GM18867 (cell line): Measurements from ENCODE around the gene THSD7A.

Experiments used
- ATAC-seq: cut with Tn5 transposase; IDR thresholded peaks from one replicate; pipeline ENCODE4 v1.9.1; 2021; ENCODE audit warnings: mild to moderate bottlenecking, moderate library complexity; ENCODE audit not compliant: unreplicated experiment

Gene THSD7A

DNA sequence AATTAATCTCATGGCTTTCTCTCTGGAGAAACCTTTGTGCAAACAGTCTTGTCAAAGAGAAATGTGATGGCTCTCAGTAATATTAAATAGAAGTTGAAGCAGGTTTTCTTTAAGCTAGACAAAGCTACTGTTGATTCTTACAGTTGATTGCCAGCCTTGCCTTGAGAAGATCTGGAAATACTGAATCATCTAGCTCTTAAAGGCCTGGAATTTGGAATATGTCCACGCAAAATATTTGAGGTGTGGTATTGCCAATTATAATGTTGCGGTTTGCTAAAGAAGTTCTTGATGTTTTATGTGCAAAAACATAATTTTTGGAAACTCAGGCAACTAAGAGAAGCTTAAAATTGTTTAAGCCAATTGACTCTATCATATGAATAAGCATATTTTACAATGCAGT is 486.4 kb downstream of the THSD7A start:
- ATAC-seq = no peak

DNA sequence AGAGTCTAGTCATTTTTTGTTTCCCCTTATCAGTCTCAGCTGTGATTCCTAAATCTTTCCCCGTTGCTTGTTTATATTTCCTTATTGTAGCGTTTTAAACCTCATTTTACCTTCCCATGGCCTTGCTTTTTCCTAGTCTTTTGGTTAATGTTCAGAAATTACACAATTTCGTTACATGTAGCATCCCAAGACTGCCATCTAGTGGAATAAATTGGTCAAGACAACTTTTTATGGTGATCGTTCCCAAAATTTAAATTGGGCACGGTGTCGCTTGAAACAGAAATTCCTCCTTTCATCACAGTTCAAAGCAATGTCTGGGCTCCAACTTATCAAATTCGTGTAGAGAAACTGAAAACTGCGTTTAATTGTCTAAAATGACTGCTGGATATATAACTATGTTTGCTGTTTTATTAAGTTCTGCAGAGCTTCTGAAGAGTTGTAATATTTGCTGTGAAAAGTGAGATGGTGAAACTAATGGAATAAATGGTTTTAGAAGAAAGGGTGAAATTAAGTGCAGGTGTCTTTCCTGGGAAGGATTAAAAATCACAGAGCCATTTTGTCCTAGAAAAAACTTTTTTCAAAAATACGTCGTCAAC is 488.1 kb downstream of the THSD7A start:
- peak; percentile 38 for ATAC-seq

DNA sequence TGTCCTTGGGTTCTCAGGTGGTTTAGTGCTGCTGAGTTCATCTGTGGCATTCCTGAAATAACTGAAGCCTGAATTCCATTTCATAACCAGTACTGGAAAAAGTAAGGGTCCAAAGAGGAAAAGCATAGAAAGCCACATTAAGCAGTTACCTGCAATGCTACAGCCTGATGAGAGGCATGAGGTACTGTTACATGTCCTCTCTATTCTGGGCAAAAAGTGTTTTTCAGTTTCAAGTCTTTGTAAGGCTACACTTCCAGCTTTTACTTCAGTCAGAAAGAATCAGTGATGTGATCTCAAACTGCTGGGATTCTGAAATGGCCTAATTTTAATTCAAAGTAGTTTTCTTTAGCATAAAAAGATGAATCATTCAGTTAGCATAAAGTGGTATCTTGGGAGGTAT is 488.9 kb downstream of the THSD7A start:
- peak; percentile 29 for ATAC-seq

DNA sequence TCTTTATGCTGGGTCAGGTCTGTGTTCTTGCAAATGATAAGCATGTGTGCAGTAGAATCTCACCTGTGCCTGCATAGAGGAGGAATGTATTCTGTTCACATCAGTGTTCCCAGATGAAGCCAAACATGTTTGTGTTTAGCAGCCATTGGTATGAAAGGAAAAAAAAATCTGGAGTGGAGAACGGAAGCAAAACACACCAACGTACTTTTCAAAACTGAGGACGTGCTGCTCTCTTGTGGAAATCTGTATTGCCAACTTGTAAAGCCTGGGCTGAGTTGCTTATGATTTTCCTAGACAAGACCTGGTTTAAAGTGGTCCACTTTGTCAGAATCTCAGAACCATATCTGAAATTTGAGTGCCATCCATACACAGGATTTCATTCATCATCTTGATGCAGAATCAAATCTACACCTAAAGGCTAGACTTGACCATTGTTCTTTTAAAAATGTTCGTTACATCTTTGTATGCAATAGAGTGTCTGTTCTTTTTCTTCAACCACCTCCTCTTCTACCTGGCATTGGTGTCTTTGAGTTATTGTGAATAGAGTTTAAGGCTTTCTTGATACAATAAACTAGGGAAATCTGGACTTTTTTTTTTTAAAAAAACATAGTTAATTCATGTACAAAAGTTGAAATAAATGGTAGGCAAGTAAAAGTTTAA is 490.6 kb downstream of the THSD7A start:
- peak; percentile 81 for ATAC-seq

DNA sequence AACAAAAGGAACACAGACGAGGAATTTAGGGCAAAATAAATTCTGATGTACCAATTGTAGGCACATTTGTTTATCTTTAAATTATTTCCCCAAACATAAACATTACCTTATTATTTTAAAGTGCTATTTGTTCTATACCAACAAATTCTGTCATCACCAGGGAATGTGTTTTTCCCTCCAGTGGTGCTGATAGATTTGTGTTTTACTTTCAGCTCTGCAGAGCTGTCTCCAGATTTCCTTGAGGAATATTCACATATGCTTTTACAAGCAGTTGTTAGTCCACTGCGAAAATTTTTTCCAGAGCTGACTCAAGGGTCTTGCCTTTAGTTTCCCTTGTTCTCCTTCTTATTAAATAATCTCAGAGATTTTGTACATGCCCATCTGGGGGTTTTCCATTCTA is 495.6 kb downstream of the THSD7A start:
- ATAC-seq = no peak

DNA sequence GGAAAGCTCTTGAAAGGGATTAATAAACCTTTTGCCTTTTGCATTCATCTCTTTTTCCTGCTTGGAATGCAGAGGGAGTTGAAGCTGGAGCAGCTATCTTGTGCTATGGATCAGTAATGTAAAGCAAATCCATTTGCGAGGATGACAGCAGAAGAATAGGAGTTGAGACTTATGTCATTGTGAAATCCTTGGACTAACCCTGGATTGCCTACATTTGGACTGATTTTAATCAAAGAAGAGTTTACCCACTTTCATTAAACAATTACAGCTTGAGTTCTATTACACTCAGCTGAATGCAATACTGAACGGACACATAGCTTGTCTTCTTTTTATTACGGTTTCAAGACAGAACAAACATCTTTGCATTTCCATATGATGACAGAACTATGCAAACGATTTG is 496.1 kb downstream of the THSD7A start:
- no peak for ATAC-seq

DNA sequence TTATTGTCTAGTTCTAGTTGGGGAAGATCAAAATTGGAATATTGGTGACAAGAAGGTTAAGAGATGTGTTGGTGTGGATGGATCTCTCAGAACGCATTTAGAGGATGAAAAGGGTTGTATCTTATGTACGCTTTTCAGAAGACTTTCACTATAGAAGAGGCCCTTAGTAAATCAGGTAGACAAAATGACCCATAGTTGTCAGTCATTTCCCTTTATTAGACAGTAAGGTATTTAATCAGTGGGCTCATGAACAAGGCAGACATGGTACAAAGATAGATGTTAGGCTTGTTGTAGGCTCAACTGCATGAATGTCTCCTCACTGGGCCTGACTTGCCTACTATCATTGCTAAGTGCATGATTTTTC is 499.2 kb downstream of the THSD7A start:
- peak; percentile 57 for ATAC-seq

DNA sequence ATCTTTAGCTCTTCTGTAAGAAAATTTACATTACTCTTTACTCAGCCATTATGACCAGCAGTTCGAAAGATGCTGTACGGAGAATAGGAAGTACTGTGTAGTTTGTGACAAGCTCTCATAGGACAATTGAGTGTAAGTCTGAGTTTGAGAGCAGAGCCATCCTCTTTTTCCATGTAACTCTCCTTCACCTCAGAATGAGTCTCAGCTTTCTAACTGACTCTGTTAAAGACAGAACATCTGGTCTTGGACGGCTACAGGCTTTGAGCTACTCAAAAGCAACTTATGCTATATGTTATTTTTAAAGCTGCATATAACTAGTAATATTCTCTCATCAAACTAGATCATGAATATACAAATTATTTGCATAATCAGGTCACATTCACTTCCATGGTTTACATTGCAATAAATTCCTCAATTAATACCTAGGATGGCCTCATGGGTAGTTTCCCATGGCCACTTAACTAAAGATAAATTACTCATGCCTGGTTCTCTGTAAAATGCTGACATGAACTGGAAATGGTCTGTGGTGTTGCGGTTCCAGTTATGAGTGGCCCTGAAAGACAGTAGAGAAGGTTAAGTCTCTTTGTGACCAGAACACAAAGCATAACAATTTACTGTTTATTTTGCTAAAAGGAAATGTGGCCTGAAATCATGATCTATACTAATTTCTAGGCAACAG is 499.7 kb downstream of the THSD7A start:
- peak; percentile 96 for ATAC-seq

DNA sequence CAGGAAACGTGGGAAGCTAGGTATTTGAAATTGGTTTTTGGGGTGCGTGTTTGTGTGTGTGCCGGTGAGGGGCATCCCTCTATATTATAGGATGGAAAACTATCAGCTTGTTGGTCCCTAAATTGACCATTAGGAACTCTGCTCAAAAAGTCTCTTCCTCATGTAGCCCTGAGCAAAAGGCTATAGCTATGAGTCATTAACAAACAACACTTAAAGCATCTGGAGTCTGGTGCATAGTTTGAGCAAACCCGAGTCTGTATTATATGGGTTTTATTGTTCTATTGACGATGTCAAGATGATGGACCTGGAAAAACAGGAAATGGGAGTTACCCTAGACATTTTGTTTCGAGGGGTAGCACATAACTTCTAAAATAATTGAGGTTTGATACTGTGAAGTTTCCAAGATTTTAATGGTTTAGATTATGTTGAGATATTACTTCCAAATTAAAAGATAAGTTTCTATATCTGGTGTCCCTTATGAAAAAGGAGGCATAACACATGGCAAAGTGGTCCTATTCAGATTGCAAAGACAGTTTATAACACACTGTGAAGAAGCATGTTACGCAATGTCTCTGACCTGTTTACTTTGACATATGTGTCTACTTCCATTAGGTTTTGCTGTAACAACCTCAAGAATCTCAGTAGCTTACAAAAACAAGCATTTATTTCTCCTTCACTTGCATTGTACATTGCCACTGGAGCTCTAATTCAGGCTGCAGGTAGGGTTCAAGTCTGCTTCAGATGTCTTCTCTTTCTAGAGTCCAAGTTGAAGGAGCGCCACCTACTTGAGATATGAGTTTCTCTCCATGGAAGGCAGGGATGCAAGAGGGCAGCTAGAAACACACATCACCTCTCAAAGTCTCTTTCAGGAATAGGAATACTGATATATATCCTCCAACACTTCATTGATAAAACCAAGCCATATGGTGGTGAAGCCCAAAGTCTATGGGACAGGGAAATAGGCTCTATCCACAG is 500.6 kb downstream of the THSD7A start:
- no peak for ATAC-seq

DNA sequence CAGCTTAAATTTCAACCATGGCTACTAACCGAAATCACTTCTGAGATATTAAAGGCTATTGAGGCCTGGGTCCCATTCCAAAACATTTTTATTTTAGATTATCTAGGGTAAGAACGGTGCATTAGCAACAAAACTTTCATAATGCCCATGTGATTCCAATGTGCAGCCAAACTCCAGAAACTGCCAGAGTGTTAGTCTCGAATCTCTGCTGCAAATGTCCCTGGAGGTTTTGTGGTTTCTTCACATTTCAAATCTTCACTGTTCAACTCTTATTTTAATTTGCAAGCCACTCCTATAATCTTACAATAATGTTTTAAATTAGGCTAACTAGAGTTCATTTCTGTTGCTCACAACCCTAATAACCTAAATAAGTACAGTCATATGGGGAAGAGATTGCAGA is 501.3 kb downstream of the THSD7A start:
- ATAC-seq = no peak

DNA sequence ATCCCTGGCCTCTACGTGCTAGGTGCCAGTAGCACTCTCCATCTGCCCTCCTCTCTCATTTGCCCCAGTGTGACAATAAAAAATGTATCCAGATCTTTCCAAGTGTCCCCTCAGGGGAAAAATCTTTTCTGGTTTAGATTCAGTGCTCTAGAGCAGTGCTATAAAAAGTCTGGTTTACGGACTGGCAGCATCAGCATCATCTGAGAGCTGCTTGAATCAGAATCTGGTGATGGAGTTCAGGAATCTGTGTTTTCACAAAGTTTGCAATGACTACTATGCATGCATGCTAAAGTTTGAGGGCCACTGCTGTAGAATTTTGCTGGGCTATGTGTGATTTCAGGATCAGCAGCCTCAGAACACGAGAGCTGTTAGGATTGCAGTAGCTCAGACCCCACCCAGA is 501.8 kb downstream of the THSD7A start:
- no peak for ATAC-seq

DNA sequence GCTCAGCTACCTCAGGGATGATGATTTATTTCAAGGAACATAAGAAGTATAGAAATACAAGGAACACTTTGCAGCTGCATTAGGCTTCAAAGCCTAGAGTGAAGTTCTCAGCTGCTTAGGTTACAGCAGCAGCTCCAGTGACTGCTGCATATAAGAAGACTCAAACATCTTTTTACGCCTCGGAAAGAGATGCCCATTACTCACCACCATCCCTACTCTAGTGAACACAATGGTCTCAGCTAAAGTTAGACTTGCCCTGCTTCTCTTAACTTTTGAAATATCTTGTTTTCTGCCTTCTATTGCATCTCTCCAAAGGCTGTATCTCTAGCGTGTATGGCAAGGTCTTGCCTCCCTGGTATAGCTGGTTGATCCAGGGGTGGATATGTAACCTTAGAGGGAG is 502.4 kb downstream of the THSD7A start:
- no peak for ATAC-seq

DNA sequence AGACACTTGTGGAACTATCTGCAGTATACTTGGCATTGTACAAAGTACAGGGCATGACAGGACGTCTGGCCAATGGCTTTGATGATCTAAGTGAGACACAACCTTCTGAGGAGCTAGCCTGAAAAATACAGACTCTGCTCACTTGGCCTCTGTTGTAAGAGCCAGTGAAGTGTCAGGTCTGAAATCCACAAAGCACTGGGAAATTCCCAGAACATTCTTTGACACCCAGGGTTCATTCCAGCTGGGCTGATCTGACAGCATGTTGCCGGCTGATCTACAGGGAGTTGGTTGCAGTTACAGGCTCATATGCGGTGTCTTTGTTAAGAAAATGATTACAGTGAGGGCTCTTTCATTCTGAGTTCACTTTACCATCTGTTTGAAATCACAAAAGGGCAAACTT is 503.7 kb downstream of the THSD7A start:
- ATAC-seq = no peak

DNA sequence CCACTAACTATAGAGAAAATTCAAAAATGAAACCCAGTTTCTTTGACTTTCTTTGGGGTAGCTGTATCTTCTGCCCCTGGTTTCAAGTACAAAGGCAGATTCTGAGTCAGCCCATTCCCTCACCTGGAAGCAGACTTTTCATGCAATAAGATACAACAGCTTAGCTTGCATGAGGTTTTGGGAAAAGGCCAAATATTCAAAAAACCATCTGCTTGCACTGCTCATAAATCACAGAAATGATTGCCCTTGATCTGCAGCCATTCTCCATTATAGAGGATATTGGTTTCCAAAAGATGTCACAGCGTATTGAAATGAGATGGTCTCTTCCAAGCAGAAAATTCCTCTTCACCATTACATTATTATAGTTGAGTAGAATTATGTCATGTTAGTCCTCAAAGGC is 504.4 kb downstream of the THSD7A start:
- no peak for ATAC-seq
